Ovary (tissue), 3 donors: ENCODE data around the gene CEP68.

ENCODE experiments used
- EP300 ChIP-seq: sonication (generic); formaldehyde crosslinking; IDR thresholded peaks from one replicate; pipeline ENCODE4 v1.6.1; 2017; ENCODE audit warnings: antibody characterized with exemption
- TF ChIP-seq, protein P1 (sequence below), 3 donors: fragments of 450-650 bp in 2 of 3; fragments of 200-600 bp in 1 of 3; IDR thresholded peaks; one replicate each; pipeline versions ENCODE4 v1.5.1 to v1.8.0; 2016 to 2022; ENCODE audit warnings: antibody characterized with exemption in 3 of 3, mild to moderate bottlenecking in 1 of 3
- donor health status: DM: no; HTN: no; CAD: no.

GRCh38 chr2:65129286-65129825 is 73.1 kb downstream of the CEP68 start:
- TF ChIP-seq, protein P1, sequence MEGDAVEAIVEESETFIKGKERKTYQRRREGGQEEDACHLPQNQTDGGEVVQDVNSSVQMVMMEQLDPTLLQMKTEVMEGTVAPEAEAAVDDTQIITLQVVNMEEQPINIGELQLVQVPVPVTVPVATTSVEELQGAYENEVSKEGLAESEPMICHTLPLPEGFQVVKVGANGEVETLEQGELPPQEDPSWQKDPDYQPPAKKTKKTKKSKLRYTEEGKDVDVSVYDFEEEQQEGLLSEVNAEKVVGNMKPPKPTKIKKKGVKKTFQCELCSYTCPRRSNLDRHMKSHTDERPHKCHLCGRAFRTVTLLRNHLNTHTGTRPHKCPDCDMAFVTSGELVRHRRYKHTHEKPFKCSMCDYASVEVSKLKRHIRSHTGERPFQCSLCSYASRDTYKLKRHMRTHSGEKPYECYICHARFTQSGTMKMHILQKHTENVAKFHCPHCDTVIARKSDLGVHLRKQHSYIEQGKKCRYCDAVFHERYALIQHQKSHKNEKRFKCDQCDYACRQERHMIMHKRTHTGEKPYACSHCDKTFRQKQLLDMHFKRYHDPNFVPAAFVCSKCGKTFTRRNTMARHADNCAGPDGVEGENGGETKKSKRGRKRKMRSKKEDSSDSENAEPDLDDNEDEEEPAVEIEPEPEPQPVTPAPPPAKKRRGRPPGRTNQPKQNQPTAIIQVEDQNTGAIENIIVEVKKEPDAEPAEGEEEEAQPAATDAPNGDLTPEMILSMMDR (IDR thresholded peaks at IDR 0.05), result no peak
- no peak for TF ChIP-seq EP300
